Left forelimb (tissue), 1 donor: ENCODE results near the gene NEDD4.
"Not testable (repeated sequence)": the region's sequence is repeated elsewhere in the genome, so short reads cannot be mapped to it uniquely, and the experiment has no call there.

ENCODE experiments used
- DNase-seq: peaks from one replicate; pipeline ENCODE4 v3.0.0-alpha.2; 2018; ENCODE audit warnings: low spot score

The NEDD4 gene

GRCh38 chr15:55824857-55825613 lies 168.4 kb downstream of the NEDD4 start:
- DNase-seq: no peak

- DNase-seq: no peak
Observed at GRCh38 chr15:55823699-55824340, 169.6 kb downstream of the NEDD4 start.

DNA sequence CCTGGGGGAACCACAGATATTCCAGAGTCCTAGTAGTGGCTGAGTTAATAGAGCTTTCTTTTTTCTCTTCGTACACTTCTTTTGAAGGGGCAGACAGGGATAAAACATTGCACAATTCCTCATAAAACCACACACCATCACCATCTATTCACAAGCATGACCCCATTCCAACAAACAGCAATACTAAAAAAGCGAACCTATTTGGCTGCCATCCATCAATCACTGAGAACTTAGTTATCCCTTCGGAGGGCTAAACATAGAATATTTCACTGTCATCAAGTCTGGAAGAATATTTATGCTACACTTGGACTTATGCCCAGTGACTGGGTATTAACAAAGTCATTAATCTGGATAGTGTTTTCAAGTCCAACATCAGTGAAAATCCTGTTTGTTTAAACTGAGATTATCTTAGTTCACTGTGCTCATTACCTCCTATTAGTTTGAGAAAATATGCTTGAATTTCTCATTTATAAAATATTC lies 170.2 kb downstream of the NEDD4 start:
- DNase-seq: no peak

DNA sequence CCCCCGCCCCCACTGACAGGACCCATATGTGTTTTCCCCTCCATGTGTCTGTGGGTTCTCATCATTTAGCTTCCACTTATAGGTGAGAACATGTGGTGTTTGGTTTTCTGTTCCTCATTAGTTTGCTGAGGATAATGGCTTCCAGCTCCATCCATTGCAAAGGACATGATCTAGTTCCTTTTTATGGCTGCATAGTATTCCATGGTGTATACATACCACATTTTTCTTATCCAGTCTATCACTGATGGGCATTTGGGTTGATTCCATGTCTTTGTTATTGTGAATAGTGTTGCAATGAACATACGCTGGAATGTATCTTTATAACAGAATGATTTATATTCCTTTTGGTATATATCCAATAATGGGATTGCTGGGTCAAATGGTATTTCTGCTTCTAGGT lies 171.7 kb downstream of the NEDD4 start:
- DNase-seq: not testable (repeated sequence)

- DNase-seq: no peak
Observed at GRCh38 chr15:55820043-55820442, 173.4 kb downstream of the NEDD4 start.

GRCh38 chr15:55819397-55820034 lies 173.9 kb downstream of the NEDD4 start:
- no peak for DNase-seq

DNA sequence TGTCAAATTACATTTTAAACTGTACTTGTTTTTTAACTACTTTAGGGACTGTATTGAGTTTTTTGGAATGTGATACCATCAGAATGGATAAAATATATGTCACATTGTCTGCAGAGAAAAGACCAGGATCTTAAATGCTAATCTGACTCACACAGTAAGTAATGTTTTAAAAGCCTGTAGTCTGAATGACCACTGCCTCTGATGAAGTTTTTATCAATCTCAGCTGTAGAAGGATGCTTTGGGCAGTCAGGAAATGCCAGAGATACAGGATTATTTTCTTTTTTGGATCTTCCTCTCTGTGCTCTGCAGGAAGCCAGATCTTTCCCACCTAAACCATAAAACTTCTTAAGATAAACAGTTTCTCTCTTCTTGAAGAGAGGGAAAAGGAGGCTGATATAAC lies 177.4 kb downstream of the NEDD4 start:
- DNase-seq: no peak

- no peak for DNase-seq
Observed at GRCh38 chr15:55802600-55803376, 190.6 kb downstream of the NEDD4 start.

DNA sequence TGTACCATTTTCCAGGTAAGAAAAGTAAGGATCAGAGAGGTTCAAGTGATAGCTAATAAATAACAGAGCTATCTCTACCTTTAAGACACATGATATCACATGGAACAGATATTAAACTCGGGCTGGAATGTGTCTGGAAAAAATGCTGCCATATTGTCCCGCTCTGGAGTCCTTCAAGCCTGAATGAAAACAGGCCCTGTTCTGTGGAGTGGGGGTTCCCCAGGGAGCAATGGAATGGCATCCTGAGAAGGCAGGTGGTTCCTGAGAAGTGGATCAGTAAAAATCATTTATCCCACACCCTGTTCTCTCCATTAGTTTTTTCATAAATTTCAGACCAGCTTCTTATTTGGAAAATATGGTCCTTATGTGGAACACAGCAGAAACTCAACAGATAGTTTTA lies 193.2 kb downstream of the NEDD4 start:
- DNase-seq: no peak

DNA sequence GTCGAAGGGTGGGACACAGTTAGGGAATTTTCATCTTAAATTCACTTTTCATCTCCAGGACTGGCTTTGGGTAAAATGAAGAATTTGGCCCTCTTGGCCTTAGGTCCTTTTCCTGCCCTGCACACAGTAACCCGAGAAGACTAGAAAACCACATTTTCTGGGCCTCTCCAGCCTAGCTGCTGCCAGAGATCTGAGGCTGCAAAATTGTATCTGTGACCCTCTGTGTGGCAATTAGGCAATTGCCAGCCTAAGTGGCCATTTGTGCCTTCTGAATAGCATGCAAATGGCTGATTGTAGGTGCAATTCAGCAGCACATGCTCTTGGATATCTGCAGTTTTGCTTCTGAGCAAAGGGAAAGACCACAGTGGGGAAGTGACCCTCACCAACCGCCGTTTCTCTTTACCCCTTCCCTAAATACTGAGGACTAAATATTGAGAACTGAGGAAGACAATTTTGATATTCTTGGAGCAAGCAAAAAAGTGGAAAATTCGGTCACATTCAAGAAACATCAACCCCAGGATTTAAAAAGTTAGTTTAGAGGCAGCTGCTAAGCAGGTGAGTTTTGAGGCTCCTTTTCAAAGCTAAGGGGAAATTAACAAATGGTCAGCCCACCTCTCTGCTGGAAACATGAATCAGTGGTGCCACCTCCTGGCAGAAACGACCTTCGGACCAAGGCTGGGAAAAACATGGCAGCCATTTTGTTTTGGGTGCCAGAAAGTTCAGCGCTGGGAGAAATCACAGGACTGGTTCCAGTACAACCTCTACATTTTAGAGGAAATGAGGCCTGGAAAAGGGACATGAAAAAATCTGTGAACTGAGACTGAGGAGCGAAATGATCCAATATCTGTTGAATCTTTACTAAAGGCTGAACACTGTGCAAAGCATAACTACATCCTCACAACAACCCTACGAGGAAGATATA lies 193.9 kb downstream of the NEDD4 start:
- no peak for DNase-seq

- no peak for DNase-seq
Observed at GRCh38 chr15:55796321-55796965, 197.0 kb downstream of the NEDD4 start.

GRCh38 chr15:55795031-55795430 lies 198.4 kb downstream of the NEDD4 start:
- DNase-seq: no peak

DNA sequence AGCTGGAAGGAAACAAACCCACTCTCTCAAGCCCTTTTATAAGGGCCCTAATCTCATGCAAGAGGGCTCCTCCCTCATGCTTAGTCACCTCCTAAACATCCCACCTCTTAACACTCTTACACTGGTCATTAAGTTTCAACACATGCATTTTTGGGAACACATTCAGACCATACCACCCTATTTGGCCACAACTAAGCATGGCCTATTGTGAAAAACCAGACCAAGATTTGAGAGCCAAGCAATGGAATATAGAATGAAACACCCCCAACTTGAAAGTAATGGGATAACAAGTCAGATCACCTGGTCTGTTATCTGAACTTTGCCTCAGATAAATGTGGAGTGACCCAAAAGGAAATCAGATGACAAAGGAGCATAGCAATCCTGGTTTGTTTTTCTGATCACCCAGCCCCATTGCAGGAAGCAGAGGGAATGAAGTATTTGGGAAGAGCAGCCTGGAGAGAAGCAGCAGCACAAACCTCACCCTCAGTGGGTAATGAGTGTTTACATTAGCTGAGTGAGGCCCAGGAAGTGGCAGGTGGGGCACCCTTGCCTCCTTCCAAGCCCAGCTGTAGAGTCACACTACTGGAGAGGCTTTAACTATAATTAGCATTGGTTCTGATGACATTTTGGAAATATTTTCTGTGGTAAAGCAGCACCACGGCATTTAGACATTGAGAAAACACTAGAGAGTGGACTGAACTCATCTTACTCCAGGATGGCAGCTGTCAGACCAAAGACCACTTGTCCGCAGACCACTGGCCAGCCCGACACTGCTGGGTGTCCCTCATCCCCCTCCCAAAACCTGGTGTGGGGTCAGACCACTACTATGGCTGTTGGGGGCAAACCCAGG lies 201.6 kb downstream of the NEDD4 start:
- DNase-seq: no peak

DNA sequence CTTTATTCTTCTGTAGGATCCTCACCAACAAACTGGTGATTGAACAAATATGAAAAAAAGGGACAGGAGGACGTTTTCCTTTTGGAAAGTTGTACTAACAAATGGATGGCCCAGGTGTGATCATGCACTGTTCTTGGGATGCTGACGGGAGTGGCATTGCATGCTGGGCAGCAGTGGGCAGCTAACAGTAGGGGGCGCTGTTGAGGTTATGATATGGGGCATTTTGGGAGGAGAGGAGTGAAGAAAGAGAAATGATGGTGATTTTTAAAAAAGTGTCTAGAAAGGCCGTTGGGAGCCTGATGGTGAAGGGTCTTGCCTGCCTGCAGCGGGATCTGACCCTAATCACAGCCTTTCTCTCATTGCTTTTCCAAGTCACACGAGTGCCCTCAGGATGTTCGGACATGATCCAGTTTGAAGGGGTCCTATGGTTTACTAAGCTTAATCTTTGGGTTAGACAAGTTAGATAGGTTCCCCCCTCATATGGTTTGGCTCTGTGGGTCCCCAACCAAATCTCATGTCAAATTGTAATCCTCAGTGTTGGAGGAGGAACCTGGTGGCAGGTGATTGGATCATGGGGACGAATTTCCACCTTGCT lies 204.2 kb downstream of the NEDD4 start:
- no peak for DNase-seq

- no peak for DNase-seq
Observed at GRCh38 chr15:55786341-55786740, 207.1 kb downstream of the NEDD4 start.

GRCh38 chr15:55785593-55785992 lies 207.8 kb downstream of the NEDD4 start:
- not testable (repeated sequence) for DNase-seq

GRCh38 chr15:55784286-55784685 lies 209.1 kb downstream of the NEDD4 start:
- DNase-seq: no peak

- no peak for DNase-seq
Observed at GRCh38 chr15:55782901-55783300, 210.5 kb downstream of the NEDD4 start.

- no peak for DNase-seq
Observed at GRCh38 chr15:55780292-55780691, 213.1 kb downstream of the NEDD4 start.
